Peyer's patch (tissue), 4 donors: ENCODE measurements around the gene ABLIM2. TPM values are rescaled to one million over a fixed set of nuclear protein-coding genes. Genes with fewer than 3 reads are reported as not detected.

ENCODE experiments used
- DNase-seq, 3 donors: peaks; one replicate each; pipeline ENCODE4 v3.0.0-alpha.2; 2017 to 2019
- H3K27ac ChIP-seq, 4 donors: fragments of 200-600 bp; sonication (generic); one replicate each; pipeline ENCODE4 v1.5.1; 2016 to 2019
- H3K27me3 ChIP-seq, 2 donors: fragments of 200-600 bp; sonication (generic); one replicate each; pipeline ENCODE4 v1.5.1; 2019
- H3K36me3 ChIP-seq, 3 donors: fragments of 200-600 bp; sonication (generic); one replicate each; pipeline ENCODE4 v1.5.1; 2016 to 2019
- H3K4me1 ChIP-seq, 4 donors: fragments of 200-600 bp; sonication (generic); one replicate each; pipeline ENCODE4 v1.5.1; 2016 to 2019
- H3K4me3 ChIP-seq, 4 donors: fragments of 200-600 bp; sonication (generic); 1 replicate in 3 of 4; 2 replicates in 1 of 4; pipeline ENCODE4 v1.5.1; 2016 to 2019; ENCODE audit warnings: mild to moderate bottlenecking in 1 of 4
- H3K9me3 ChIP-seq, 4 donors: fragments of 200-600 bp; sonication (generic); one replicate each; pipeline ENCODE4 v1.5.1; 2016 to 2019; ENCODE audit warnings: mild to moderate bottlenecking in 1 of 4
- POLR2A ChIP-seq, 2 donors: fragments of 450-650 bp; IDR thresholded peaks; one replicate each; pipeline ENCODE4 v1.5.1; 2017; ENCODE audit warnings: antibody characterized with exemption in 2 of 2, mild to moderate bottlenecking in 2 of 2, moderate library complexity in 2 of 2
- total RNA-seq, 4 donors: library from RNA; depleted of rRNA; stranded (reverse); fragments of >200 nt; gene quantifications; one replicate each; pipeline ENCODE4 v1.1.0, GENCODE V29; 2016
- TF ChIP-seq, protein P1 (sequence below), 6 experiments: fragments of 450-650 bp in 4 of 6; fragments of 200-600 bp in 2 of 6; sonication (generic) in 1 of 6; IDR thresholded peaks; one replicate each; pipeline ENCODE4 v1.5.1; 2017 to 2019; ENCODE audit warnings: antibody characterized with exemption in 6 of 6, mild to moderate bottlenecking in 3 of 6, moderate library complexity in 1 of 6

Gene ABLIM2
- total RNA-seq, 4 donors from 2014 or later, result 9.0 to 24.2 (median 11.7) TPM

DNA sequence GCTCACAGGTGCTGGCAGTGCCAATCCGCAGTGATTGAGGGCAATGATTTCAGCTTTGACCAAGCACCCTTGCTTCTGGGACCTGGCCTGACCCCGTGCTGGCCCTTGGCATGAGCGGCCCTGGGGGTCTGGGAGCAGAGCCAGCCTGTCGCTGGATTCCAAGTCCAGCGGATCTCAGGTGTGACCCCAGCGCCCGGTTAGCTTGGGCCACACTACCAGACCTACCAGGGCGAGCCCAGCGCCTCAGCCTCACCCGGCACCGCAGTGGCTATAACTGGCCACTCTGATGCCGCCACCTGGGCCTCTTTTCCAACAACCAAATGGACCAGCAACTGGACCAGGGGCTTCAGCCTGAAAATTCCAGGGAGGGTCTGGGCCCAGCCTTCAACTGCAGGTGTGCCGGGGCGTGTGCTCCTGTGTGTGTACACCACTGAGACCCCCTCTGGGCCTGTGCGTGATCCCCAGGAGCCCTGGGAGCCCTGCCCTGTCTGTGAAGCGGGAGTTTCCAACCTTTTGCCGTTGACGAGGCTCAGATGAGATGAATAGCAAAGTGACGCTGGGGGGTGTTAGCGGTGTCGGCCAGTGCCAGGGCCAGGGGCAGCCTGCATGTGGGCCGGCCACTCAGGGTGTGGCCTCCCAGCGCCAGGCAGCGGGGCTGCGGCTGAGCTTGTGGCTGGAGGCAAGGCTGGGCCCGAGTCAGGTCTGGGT, 41.1 kb upstream of the ABLIM2 start:
- DNase-seq, result no peak
- H3K9me3 ChIP-seq, result no peaks in the 10 kb centered on the region
- TF ChIP-seq, protein P1, sequence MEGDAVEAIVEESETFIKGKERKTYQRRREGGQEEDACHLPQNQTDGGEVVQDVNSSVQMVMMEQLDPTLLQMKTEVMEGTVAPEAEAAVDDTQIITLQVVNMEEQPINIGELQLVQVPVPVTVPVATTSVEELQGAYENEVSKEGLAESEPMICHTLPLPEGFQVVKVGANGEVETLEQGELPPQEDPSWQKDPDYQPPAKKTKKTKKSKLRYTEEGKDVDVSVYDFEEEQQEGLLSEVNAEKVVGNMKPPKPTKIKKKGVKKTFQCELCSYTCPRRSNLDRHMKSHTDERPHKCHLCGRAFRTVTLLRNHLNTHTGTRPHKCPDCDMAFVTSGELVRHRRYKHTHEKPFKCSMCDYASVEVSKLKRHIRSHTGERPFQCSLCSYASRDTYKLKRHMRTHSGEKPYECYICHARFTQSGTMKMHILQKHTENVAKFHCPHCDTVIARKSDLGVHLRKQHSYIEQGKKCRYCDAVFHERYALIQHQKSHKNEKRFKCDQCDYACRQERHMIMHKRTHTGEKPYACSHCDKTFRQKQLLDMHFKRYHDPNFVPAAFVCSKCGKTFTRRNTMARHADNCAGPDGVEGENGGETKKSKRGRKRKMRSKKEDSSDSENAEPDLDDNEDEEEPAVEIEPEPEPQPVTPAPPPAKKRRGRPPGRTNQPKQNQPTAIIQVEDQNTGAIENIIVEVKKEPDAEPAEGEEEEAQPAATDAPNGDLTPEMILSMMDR (IDR thresholded peaks at IDR 0.05), result no peak
- no peak for TF ChIP-seq POLR2A (IDR thresholded peaks at IDR 0.05)
- H3K27ac ChIP-seq, result peak overlapping the region; percentile 72 to 93 (median 78)
- no peaks in the 10 kb centered on the region for H3K27me3 ChIP-seq
- H3K4me3 ChIP-seq, result peak overlapping the region; percentile 50 to 63 (median 56)
- no peaks in the 10 kb centered on the region for H3K36me3 ChIP-seq
- H3K4me1 ChIP-seq, result peaks cover 0 to 46% (median 29%) of the 10 kb centered on the region in 4 donors

DNA sequence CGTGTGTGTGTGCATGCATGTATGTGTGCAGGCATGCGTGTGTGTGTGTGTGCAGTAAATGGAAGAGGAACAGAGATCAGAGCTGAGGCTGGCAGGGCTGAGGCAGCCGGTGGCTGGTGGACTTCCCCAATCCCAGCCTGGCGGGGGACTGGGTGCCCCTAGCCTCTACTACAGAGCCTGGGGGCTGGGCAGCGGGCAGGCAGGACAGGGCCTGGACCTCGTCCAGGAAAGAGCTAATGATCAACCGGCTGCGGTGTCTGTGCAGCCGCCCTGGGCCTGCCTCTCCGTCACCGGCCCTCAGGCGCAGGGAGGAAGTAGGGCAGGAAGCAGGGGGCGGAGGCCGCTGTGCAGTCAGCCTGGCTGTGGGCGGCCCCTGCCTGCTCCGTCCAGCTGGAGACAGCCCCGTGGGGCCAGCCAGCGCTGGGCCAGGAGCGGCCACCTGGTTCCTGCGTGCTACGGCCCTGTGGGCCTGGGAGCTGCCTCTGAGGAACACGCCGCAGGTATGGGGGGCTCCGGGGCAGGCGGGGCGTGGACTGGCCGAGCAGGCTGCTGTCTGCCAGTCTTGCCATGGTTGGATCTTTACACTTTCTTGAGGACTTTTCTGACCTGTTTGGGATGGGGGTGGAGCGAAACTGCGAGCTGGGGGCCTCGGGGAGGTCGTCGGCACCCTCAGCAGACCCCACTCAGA, 40.4 kb upstream of the ABLIM2 start, which contains the start of gene SH3TC1:
Gene SH3TC1, plus strand, starts transcription at position 385 of the 688 bp plus-strand sequence. CDS start 5,905 bp downstream, outside the sequence.
- Histone ChIP-seq H3K4me1 (peaks cover 0 to 46% (median 29%) of the 10 kb centered on the region in 4 donors), H3K4me3 (peak within 1 kb of the TSS; percentile 50 to 63 (median 56)), H3K27me3 (no peaks in the 10 kb centered on the region), H3K9me3 (no peaks in the 10 kb centered on the region), H3K27ac (peak within 1 kb of the TSS; percentile 72 to 93 (median 78)), H3K36me3 (no peaks in the 10 kb centered on the region)
- TF ChIP-seq, protein P1 (IDR thresholded peaks at IDR 0.05), result no peak
- TF ChIP-seq POLR2A (IDR thresholded peaks at IDR 0.05), result peak; percentile 41 to 64
- DNase-seq, result peak; percentile 86 to 95 (median 92)

DNA sequence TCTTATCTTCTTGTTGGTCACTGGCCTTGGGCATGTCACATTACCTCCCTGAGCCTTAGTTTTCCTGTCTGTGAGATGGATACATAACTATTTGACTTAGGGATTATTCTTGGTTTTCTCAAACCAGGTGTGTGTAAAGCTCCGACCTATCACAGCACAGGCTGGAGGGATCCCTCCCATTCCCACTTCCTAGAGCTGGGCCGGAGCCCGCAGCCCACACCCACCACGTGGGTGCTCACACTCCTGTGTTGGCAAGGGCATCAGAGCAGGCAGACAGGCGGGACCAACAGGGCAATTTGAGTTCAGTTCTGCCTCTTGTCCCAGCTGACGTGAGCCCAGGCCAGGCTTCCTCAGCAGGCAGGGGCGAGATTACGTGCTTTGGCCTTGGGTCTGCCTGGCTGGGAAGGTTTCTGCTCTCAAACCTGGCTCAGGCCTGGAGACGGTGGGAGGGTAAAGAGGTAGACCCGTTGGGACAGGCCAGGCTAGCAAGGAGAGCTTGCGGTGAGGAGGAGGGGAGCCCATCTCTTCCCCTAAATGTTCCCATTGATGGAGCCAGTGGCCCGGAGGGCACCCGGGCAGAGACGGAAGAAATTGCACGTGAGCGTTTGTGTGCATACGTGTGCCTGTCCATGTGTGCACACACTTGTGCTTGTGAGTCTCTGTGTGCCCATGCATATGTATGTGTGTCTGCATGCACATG, 39.7 kb upstream of the ABLIM2 start:
- peak in 2 of 3 donors; percentile 38 to 62 for DNase-seq
- Histone ChIP-seq H3K36me3 (no peaks in the 10 kb centered on the region), H3K4me3 (peak overlapping the region in 3 of 4 donors; percentile 50 to 63 (median 61)), H3K9me3 (no peaks in the 10 kb centered on the region), H3K4me1 (peaks cover 0 to 46% (median 29%) of the 10 kb centered on the region in 4 donors), H3K27me3 (no peaks in the 10 kb centered on the region), H3K27ac (peak overlapping the region; percentile 72 to 93 (median 78))
- TF ChIP-seq, protein P1 (IDR thresholded peaks at IDR 0.05), result no peak
- TF ChIP-seq POLR2A (IDR thresholded peaks at IDR 0.05), result no peak

DNA sequence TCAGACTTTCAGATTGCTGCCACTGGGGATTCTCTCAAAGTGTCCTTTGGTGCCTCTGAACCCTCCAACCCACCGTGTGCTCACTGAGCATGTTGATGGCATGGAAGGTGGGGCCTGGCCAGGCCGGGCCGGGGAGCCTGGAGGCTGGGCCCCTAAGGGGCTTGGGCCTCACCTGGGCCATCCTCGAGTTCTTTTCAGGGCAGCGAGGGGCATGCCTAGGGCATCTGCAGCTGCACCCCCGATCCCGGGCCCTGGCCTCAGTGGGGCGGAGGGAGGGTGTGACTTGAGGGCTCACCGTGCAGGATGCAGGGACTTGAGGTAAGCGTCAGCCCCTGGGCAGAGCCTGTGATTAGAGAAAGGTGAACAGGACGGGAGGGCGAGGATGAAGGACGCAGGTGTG, 38.9 kb upstream of the ABLIM2 start:
- no peaks in the 10 kb centered on the region for H3K36me3 ChIP-seq
- no peak overlapping the region for H3K4me3 ChIP-seq
- H3K4me1 ChIP-seq, result peaks cover 0 to 42% (median 25%) of the 10 kb centered on the region in 4 donors
- H3K27me3 ChIP-seq, result no peaks in the 10 kb centered on the region
- TF ChIP-seq, protein P1 (IDR thresholded peaks at IDR 0.05), result no peak
- no peak for TF ChIP-seq POLR2A (IDR thresholded peaks at IDR 0.05)
- DNase-seq, result no peak
- H3K9me3 ChIP-seq, result no peaks in the 10 kb centered on the region
- no peak overlapping the region for H3K27ac ChIP-seq

DNA sequence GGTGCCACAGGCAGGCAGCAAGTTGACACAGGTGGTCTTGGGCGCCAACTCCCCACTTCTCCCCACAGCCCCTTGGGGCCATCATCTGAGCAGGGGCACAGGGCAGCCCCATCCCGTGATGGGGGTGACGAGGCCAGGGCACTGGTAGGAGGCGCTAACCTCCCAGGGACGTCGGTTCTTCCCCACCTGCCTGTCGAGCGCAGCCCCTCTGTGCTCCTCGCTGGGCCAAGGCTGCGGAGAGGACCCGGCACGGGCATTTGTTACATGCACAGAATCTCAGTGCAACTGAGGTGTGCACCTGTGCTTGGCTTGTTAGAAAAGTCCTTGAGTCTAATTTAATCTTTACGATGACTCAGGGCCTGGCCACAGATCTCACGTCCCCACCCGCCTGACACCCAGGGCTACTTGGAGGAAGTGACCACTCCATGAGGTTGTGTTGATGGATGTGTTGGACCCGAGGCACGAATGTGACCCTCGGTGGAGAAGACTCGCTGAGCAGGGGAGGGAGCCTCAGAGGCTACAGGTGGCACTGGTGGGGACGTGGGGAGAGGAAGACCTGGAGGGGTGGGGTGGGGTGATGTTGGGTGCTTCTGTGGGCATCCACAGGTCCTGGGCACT, 37.3 kb upstream of the ABLIM2 start:
- Histone ChIP-seq H3K27me3 (no peaks in the 10 kb centered on the region), H3K4me3 (no peak overlapping the region), H3K4me1 (peaks cover 0 to 30% (median 12%) of the 10 kb centered on the region in 4 donors), H3K36me3 (no peaks in the 10 kb centered on the region), H3K9me3 (no peaks in the 10 kb centered on the region), H3K27ac (no peak overlapping the region)
- TF ChIP-seq, protein P1 (IDR thresholded peaks at IDR 0.05), result no peak
- TF ChIP-seq POLR2A (IDR thresholded peaks at IDR 0.05), result no peak
- no peak for DNase-seq
